ENCODE results near the gene TMEM131.

DNA sequence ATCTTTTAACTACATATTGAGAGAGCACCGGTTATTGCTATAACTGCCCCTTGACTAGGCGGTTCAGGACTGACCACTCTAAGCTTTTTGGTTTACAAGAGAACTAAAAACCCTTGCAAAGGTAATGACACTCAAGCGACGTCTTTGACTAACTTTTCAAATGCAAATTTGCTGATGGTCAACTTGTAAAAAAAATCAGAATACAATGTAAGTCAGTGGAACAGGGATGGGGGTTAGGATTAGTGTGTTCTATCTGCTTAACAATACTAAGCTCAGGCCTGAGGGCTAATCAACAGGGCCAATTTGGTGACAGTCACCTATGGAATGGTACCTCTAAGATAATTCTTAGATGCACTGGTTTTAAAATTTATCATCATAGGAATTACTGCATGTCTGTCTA is 225.3 kb downstream of the TMEM131 start:
- TF ChIP-seq, protein P1, sequence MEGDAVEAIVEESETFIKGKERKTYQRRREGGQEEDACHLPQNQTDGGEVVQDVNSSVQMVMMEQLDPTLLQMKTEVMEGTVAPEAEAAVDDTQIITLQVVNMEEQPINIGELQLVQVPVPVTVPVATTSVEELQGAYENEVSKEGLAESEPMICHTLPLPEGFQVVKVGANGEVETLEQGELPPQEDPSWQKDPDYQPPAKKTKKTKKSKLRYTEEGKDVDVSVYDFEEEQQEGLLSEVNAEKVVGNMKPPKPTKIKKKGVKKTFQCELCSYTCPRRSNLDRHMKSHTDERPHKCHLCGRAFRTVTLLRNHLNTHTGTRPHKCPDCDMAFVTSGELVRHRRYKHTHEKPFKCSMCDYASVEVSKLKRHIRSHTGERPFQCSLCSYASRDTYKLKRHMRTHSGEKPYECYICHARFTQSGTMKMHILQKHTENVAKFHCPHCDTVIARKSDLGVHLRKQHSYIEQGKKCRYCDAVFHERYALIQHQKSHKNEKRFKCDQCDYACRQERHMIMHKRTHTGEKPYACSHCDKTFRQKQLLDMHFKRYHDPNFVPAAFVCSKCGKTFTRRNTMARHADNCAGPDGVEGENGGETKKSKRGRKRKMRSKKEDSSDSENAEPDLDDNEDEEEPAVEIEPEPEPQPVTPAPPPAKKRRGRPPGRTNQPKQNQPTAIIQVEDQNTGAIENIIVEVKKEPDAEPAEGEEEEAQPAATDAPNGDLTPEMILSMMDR (IDR thresholded peaks at IDR 0.05 in 2 of 3, conservative IDR thresholded peaks at IDR 0.05 in 1 of 3; ENCODE audit: control insufficient read depth in 2 of 3, extremely low read depth in 1 of 3, insufficient read depth in 1 of 3, low read depth in 3 of 3, low read length in 3 of 3) = no peak
- TF ChIP-seq, protein P2, sequence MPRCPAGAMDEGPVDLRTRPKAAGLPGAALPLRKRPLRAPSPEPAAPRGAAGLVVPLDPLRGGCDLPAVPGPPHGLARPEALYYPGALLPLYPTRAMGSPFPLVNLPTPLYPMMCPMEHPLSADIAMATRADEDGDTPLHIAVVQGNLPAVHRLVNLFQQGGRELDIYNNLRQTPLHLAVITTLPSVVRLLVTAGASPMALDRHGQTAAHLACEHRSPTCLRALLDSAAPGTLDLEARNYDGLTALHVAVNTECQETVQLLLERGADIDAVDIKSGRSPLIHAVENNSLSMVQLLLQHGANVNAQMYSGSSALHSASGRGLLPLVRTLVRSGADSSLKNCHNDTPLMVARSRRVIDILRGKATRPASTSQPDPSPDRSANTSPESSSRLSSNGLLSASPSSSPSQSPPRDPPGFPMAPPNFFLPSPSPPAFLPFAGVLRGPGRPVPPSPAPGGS (IDR thresholded peaks at IDR 0.05; ENCODE audit: borderline replicate concordance, insufficient read depth, low read depth, low read length, poor library complexity, severe bottlenecking) = no peak
- TF ChIP-seq ZNF274 (IDR thresholded peaks at IDR 0.05; ENCODE audit: insufficient read depth, insufficient read length) (no peak), STAT3 (IDR thresholded peaks at IDR 0.05; ENCODE audit: low read depth, low read length) (no peak), SREBF2 (IDR thresholded peaks at IDR 0.05; ENCODE audit: low read length) (no peak)
- TF ChIP-seq, protein P3, sequence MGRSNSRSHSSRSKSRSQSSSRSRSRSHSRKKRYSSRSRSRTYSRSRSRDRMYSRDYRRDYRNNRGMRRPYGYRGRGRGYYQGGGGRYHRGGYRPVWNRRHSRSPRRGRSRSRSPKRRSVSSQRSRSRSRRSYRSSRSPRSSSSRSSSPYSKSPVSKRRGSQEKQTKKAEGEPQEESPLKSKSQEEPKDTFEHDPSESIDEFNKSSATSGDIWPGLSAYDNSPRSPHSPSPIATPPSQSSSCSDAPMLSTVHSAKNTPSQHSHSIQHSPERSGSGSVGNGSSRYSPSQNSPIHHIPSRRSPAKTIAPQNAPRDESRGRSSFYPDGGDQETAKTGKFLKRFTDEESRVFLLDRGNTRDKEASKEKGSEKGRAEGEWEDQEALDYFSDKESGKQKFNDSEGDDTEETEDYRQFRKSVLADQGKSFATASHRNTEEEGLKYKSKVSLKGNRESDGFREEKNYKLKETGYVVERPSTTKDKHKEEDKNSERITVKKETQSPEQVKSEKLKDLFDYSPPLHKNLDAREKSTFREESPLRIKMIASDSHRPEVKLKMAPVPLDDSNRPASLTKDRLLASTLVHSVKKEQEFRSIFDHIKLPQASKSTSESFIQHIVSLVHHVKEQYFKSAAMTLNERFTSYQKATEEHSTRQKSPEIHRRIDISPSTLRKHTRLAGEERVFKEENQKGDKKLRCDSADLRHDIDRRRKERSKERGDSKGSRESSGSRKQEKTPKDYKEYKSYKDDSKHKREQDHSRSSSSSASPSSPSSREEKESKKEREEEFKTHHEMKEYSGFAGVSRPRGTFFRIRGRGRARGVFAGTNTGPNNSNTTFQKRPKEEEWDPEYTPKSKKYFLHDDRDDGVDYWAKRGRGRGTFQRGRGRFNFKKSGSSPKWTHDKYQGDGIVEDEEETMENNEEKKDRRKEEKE (IDR thresholded peaks at IDR 0.05) = no peak

All from GM12878 (cell line).